Superior temporal gyrus (tissue), 1 donor: ENCODE measurements around the gene LYRM1.
A peak's percentile ranks its signal among the peaks of the same experiment; 100 is the strongest.
"Not testable (repeated sequence)": the region's sequence is repeated elsewhere in the genome, so short reads cannot be mapped to it uniquely, and the experiment has no call there.

Experiments used
- DNase-seq: peaks from one replicate; pipeline ENCODE4 v3.0.0-alpha.2; 2016; ENCODE audit errors: extremely low spot score

Gene LYRM1

GRCh38 chr16:20900299-20901067 is at the start of gene LYRM1, which contains the start of gene DCUN1D3:
Gene LYRM1 (plus strand): TSS chr16:20900771. CDS start chr16:20915556, 14,785 bp downstream.
Gene DCUN1D3 (minus strand): TSS chr16:20900358. CDS start chr16:20862538, 37,820 bp downstream.
- peak; percentile 98 for DNase-seq

DNA sequence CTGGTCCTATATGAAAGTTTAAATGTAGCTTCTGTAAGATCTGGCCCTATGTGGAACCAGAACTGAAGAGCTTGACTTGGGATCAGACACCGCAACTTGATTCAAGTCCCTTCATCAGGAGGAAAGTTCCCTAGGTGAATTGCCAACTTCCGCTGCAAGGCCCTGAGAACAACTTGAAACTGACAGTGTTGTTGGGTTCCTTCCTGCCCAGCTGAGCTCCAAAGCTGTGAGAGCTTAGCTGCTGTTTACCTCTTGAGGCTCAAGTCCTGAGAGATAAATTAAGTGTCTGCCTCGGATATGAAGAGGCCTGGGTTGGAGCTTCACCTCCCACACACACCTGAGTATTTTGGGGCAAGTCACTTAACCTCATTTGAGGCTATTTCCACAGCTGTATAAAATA is 49.6 kb upstream of the LYRM1 start:
- no peak for DNase-seq

DNA sequence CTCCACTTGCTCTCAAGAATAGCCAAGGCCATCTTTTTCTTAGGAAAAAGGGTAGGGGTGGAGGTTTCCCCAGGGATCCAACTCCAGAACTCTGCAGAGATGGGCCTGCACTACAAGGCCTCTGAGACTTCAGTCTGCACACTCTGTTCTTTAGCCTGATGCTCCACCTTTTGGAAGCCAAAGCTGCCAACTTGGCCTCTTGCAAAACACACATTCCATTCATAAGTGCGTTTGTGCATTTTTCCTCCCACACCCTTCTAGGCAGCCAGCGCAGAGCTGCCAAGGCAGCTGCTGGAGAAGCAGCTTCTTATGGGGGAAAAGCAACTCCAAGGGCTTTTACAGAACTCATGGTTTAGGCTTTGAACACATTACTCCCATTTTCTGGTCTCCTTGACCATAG is 49.0 kb upstream of the LYRM1 start:
- DNase-seq: peak; percentile 46

GRCh38 chr16:20853143-20853542 is 47.4 kb upstream of the LYRM1 start:
- no peak for DNase-seq

DNA sequence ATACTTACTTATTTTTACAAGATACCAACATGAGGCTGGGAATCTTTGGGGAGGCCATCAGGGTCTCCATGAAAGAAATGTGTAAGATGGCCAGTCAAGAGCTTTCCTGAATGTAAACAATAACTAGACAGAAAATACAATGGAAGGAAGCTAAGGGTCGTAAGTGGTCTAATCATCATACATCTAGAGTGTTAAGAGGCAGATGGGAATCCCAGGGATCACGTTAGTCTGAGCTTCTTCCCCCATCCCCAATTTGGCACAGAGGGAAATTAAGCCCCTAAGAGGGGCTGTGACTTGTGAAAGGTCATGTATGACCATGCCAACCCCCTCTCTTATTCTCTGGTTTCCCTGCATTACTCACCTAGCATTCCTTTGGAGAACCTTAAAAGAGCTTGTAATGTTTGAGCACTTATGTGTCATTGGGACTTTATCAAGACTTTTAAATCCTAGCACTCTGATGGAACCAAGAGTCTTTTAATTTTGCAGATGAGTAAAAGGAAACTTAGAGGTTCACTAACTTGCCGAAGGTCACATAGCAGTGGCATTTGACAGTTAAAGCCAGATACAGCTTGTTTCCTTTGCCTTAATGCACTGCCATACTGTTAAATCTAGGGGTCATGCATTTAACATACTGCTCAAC is 46.5 kb upstream of the LYRM1 start:
- no peak for DNase-seq

DNA sequence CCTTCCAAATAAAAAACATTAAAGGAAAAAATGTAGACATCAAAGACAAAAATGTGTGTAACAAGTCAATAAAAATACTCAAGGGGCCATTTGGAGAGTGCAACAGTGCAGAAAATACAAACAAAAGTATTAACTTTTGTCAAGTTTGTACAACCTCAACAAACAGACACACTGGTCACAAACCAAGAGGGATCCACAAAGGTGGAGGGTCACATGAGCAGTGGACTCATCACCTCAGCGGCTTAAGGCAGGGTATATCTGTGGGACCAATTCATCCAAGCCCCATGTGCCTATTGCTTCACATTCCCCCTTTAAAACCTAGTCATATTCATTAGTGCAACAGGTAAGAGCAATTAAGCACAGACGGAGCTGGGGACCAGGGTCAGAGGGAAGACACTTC is 45.6 kb upstream of the LYRM1 start:
- DNase-seq: no peak

DNA sequence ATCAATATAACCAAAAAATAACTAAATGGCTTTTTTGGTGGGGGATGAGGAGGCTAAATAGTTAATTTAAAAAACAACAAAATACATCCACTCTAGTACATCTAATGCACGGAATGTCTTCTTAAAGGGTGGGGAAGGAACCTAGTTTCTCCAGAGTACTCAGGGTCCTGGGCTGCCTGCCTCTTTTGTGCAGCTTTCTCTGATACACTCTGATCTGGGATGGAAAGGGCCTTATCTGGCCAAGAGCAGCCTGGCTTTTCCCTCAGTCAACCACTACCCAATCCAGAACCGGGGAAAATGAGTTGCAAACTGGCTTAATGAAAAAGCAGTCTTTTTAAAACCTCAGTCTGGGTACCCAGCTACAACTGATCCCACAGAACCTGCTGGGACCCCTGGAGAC is 43.3 kb upstream of the LYRM1 start:
- no peak for DNase-seq

DNA sequence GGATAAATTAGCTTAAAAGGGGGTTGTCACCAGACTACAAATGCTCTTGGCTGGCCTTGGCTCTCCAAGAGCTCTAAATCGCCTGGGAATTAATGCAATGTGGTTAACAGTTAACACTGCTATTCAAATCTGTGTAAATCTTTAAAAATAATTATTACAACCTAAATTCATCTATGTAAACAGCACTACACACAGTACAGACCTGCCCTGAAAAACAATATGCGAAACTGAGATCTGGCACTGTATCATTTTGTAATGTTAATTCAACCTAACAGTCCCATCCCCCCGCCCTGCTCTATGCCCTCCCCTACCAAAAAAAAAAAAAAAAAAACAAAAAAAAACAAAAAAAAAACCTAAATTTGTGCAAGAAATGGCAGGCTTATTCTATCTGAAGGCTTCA is 41.3 kb upstream of the LYRM1 start:
- no peak for DNase-seq

DNA sequence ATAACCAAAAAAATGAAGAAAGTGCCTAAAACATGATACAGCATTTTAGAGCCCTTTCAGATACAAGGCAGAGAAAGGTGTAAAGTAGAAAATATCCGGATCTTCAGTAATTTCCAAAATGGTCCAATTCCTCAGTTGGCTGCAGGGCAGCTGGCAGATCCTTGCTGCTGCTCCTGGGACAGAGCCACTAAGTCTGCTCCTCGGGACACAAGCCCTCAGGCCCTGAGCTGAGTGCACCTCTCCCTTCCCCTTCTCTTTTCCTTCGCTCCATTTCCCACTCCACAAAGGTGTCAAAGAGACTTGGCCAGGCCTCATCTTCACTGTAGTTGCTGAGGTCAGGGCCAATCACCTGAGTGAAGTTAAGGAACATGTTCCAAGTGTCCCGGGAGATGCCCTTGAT is 40.9 kb upstream of the LYRM1 start:
- no peak for DNase-seq

GRCh38 chr16:20860361-20860760 is 40.2 kb upstream of the LYRM1 start:
- DNase-seq: no peak

DNA sequence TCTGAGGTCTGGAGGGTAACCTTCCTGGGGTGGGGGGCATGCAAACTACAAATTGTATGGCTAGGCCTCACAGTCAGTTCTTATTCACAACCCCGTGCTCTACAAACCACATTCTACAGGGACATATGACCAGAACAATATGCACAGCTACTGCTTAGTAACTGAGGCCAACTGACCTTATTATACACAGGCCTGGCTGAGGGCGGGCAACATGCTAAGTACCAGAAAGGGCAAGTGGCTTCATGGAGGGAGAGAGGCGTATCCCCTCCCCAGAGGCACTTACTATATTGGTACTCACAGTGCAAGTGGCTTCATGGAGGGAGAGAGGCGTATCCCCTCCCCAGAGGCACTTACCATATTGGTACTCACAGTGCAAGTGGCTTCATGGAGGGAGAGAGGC is 39.6 kb upstream of the LYRM1 start:
- not testable (repeated sequence) for DNase-seq

DNA sequence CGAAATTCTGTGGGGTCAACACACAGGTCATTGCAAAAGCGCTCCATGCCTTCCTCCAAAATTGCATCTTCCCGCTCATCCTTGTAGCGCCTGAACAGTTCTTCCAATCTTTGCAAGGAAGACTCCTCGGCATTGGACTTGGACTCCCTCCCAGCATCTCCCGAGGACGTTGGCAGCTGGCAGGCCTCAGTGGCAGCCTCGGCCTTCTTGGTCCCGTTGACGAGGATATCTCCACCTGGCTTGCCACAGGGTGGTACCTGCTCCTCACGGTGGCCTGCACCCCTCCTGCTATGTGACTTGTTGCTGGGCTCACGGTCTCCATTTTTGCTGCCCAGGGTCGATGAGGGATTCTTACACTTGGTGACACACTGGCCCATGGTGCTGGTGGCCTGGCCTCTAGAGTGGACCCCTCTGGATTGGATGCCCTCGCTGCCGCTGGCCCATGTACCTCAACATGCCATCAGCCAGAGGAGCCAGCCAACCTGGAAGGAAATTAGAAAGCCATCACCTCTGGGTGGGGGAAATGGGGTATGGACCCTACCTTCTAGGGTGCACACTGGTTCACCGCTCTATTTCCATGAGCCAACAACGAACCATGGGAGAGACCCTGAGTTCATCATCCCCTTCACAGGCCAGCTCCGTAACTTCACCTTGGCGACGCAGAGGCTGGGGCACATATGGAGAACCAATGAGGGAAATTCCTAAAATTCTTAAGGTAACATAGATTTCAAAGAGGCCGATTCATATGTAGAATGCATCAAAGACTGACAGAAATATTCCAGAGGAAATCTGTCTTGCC is 38.2 kb upstream of the LYRM1 start:
- no peak for DNase-seq

DNA sequence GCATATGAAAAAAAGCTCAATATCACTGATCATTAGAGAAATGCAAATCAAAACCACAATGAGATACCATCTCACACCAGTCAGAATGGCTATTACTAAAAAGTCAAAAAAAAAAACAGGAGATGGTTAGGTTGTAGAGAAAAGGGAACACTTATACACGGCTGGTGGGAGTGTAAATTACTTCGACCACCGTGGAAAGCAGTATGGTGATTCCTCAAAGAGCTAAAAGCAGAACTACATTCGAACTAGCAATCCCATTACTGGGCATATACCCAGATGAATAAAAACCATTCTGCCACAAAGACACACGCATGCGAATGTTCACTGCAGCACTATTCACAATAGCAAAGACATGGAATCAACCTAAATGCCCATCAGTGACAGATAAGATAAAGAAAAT is 36.2 kb upstream of the LYRM1 start:
- DNase-seq: not testable (repeated sequence)

- DNase-seq: no peak
These were observed 35.0 kb upstream of the LYRM1 start for GRCh38 chr16:20865420-20866131.

DNA sequence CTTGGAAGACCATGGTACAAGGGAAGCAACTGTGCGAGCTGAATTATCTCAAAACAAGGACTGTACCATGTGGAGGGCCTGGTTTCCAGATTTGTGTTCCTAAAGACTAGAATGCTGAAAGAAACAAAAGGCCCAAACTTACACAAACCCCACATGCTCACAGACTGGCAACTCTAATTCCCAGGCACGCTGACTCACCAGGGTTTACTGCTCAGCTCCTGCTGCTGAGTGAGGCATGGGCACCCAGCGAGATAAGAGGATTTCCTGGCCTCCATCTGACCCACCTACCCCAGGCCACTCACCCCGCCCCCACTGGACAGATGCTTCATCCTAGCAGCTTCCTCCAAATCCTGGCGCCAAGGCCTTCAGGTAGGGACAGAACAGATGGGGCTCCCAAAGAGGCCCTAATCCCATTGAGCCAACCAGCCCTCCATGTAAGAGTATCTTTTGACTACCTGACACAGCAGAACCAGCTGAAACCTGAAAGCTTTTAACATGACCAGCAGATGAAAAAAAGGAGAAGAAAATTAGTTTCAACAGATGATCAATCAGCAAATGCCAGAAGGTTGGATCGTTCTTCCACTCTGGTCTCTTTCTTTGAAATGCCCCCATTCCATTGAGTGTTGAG is 34.3 kb upstream of the LYRM1 start:
- no peak for DNase-seq

GRCh38 chr16:20866801-20867200 is 33.8 kb upstream of the LYRM1 start:
- no peak for DNase-seq

DNA sequence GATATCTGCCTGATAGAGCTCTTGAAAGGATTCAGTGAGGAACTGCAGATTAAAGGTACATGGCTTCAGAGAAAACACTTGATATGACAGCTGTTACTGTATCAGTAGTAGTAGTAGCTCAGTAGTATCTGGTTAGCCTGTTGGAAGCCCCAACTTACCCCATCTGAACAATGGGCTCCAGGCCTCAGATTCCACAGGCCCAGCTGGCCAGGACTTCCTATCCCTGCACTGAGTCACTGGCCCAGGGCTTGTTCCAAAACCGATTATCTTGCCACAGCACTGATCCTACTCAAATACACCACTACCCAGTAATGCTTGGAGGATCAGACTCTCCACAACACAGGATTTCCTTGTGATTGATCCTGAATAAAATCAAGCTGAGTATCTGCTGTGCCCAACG is 33.0 kb upstream of the LYRM1 start:
- no peak for DNase-seq

- peak; percentile 79 for DNase-seq
These were observed 31.7 kb upstream of the LYRM1 start for GRCh38 chr16:20868890-20869289.

GRCh38 chr16:20870122-20870820 is 30.3 kb upstream of the LYRM1 start:
- no peak for DNase-seq

DNA sequence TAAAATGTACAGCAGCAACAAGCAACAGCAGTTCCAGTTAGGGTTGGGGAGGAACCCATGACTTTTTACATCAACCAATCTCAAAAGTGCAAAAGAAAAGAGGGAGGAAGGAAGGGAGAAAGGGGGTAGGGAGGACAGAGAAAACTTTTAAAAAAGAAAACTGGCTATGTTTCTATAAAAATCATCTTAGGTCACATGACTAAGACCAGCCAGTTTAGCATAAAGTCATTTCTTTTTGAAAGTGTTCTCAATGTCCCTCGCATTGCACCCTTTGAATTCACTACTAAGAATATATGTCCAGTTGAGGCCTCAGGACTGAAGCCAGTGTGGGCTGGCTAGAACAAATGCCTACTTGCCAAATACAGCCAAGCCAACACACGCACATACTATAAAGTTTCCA is 29.3 kb upstream of the LYRM1 start:
- DNase-seq: no peak
